HG03439 (cell line): ENCODE results near the gene RPS10.
A peak's percentile ranks its signal among the peaks of the same experiment; 100 is the strongest.
"Not testable (repeated sequence)": the region's sequence is repeated elsewhere in the genome, so short reads cannot be mapped to it uniquely, and the experiment has no call there.

ENCODE experiments used
- ATAC-seq: cut with Tn5 transposase; IDR thresholded peaks from one replicate; pipeline ENCODE4 v1.9.1; 2021; ENCODE audit warnings: mild to moderate bottlenecking, moderate library complexity; ENCODE audit not compliant: unreplicated experiment

RPS10 gene

DNA sequence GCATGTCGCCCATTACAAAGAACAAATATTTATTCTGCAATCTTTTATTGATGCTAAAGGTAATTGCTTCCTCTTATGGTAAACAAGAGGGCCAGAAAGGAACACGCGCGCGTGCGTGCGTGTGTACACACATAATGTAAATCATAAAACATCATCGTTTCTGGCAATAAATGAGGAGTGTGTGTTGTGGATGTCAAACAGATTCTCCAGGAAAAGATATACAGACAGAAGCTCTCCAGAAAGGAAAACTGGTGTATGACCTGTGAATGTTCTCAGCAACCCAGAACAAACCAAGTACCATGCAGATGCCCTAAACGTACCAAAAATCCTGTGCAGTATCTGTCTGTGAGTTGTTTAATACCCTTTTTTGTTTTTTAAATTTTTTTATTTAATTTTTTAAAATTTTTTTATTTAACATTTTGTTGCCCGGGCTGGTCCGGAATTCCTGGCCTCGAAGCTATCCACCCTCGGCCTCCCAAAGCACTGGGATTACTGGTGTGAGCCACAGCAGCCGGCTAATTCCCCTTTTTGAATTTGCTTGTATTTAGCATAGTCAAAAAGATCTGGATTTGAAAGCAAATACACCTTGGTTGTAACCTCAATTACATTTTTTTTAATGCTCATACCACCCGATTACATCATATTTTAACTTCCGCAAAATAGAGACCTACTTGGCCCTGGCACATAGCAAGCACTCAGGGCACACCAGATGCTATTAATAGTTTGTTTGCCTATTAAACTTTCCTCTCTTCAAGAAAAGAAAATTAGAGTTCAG is 32.5 kb downstream of the RPS10 start:
- no peak for ATAC-seq

DNA sequence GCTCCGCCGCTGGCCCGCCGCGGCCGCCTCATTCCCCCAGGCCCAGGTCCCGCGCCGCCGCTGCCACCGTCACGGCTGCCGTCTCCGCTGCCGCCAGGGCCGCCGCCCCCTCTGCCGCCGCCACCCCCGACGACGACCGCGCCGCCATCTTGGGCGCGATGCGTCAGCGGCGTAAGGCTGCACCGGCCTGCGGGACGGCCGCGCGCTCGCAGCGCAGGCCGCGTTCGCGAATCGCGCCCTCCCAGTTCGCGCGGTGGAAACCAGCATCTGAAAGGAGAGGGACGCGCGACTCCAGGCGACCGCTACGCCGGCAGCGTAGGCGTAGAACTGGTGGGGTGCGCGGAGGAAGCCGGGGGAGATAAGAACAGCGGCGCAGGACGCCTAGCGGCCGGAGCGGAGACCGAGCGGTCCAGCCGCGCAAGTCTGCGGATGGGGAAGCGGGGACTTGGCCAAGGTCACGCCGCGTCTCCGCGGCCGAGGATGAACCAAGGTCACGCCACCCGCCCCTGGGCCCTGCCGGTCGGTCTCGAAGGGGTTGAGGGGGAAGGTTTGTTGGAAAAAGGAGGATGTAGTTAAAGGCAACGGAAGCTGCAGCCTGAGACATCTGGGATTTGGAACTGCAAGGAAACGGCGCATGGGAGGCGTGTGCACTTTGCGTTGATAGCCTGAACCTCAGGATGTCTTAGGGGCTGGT is 33.2 kb downstream of the RPS10 start, which contains the start of gene NUDT3:
Gene NUDT3, minus strand, starts transcription at position 173 of the 694 bp plus-strand sequence. CDS start 307 bp downstream, outside the sequence.
- ATAC-seq: peak; percentile 85

DNA sequence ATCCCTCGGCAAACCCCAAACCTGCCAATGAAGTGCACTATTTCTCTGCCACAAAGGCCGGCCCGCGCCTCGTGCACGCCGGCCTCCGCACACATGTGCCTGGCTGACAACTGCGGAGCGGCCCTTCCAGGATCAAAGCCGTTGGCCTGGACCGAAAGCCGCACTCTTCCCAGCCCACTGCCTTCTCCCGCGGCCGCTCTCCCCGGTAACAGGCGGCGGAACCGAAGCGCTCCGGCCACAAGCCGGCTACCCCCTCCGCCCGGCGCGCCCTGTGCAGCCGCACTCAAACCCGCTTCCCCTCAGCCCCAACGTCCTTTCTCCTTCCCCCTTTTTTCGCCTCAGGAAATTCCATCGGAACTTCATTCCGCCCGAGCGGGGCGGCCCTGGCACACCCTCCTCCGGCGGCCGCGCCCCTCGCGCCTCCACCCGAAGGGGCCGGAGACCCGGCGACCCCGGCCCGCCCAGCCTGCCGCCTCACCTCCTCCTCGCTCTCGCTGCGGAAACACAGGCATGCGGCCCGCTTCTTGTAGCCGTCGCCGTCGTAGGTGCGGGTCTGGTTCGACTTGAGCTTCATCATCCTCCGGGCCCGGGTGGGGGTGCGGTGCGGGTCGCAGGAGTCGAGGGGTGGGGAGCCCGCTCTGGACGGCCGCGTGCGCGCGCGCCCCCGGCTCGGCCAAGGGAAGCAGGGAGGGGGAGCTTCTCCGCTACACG is 33.9 kb downstream of the RPS10 start:
- ATAC-seq: peak; percentile 51

DNA sequence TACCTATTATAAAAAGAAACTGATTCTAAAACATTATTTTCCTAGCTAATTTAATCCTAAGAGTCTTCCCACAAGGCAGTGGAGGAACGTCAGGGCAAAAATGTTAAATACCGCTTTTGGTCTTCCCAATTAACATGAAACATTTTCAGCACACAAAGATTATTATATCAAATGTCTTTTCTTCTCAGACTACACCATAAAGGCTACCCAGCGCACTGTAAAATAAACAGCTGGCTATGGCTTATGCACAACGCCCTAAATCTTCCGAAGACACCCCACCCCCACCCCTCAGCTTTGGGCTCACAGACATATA is 34.4 kb downstream of the RPS10 start:
- ATAC-seq: no peak

DNA sequence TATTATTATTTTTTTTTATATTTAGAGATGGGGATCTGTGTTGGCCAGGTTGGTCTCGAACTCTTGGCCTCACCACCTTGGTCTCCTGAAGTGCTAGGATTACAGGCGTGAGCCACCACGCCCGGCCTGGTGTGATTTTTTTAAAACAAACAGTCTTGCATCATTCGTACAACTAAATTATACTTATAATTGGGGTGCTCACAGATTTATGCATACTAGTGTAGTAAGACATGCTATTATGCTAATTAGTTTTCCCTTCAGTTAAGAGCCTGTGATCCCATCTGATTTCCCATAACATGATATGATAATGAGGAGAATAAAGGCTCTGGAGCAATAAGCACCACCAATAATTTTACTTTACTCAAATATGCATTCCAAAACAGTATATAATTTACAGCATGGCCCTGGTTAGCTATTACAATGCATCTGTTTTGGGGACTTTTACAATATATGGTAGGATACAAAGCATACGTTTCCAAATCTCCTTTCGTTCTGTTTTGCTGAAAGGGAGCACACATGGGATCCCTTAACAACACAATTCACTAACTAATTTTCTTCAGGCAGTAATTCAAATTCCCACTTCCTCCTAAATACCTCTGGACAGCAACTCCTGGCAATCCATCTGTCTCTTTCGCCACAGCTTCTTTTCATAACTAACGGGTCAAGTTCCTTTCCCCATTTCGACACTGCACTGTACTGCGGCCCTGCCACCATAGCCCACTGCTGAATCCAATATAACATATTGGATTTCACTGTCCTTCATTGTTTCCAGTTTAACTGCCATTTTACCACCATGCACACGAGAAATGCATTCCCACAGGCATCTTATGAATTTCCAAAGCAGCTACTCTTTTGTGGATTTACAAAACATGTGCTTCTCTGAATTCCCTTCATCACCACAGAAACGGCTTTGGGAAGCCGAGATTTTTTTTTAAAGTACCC is 35.1 kb downstream of the RPS10 start:
- ATAC-seq: no peak

DNA sequence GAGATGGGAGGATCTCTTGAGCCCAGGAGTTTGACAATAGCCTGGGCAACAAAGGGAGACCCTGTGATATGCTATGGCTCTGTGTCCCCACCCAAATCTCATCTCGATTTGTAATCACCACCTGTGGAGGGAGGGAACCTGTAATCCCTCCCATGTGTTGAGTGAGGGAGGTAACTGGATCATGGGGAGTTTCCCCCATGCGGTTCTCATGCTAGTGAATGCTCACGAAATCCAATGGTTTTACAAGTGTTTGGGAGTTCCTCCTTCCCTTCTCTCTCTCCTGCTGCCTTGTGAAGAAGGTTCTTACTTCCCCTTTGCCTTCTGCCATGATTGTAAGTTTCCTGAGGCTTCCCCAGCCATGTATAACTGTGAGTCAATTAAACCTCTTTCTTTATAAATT is 36.8 kb downstream of the RPS10 start:
- no peak for ATAC-seq

DNA sequence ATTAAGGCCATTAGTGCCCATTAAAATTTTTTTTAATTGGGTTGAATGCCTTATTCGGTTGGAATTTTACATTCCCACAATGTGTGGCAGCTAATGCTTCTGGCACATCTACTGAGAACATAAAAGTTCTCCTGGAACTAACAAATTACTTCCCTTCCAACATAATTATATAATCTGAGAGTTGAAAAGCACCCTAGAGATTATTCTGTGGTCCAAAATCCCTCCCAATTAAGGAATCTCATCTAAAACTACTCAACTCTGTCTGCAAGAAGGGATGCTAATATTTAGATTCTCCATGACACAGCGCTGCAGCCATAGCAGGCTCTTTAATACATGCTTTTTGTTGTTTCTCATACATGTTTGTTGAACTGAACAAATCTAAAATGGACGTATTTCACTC is 37.4 kb downstream of the RPS10 start:
- no peak for ATAC-seq

DNA sequence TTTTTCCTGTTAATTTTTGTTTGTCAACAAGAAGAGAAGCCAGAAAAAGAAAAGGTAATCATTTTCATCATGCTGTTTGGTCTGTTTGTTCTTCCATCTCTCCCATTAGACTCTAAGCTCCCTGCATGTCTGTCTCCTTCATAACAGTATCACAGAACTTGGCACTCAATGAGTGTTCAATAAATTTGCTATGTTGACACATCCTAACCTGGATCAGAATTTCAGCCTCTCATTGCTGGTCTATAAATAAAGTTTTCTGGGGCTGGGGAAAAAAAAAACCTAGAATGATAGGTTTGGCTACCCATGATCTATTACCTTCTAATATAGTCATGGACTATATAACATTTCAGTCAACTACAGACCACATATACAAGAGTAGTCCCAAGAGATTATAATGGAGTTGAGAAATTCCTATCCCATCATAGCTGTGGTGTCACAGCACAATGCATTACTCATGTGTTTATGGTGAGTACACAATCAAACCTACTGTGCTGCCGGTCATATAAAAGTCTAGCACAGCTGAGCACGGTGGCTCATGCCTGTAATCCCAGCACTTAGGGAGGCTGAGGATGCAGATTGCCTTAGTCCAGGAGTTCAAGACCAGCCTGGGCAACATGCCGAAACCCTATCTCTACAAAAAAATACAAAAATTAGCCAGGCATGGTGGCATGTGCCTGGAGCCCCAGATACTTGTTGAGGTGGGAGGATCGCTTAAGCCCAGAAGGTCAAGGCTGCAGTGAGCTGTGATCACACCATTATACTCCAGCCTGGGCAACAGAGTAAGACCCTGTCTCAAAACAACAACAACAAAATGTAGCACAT is 39.3 kb downstream of the RPS10 start:
- no peak for ATAC-seq

DNA sequence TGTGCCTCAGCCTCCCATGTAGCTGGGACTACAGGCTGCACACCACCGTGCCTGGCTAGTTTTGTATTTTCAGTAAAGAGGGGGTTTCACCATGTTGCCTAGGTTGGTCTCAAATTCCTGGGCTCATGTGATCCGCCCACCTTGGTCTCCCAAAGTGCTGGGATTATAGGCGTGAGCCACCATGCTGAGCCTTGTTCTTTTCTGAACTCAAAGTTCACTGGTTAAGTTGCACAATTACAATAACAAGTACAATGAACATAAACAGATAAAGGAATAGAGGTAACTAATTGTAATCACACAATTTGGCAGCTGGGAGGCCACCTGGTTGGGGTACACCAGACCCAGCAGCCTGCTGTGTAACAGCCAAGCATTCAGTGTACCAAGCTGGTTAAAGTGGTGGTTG is 40.1 kb downstream of the RPS10 start:
- ATAC-seq: no peak

DNA sequence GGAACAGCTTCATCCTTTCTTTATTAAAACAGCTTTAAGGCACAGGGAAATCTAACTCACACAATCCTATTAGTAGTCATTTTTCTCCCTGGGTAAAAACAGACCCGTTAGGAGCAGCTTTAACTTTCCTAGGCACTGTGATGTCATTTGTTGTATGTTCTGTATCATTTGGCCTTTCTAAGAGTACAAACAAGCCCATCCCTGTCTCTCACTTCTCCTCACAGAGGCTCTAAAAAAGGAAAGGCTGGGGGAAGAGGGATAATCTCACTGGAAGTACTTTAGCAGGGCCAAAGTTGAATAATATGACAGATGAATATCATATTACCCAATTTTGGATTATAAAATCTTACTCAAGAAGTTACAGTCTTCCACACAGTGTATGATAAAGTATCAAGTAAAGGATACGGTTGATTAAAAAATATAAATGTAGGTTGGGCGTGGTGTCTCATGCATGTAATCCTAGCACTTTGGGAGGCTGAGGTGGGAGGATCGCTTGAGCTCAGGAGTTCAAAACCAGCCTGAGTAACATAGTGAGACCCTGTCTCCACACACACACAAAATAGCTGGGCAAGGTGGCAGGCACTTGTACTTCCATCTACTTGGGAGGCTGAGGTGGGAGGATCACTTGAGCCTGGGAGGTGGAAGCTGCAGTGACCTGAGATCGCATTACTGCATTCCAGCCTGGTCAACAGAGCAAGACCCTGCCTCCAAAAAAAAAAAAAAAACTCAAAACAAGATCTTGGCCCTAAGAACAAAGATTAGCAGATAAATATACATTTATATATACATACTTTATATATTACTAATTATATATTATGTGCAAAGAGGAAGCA is 41.3 kb downstream of the RPS10 start:
- no peak for ATAC-seq

DNA sequence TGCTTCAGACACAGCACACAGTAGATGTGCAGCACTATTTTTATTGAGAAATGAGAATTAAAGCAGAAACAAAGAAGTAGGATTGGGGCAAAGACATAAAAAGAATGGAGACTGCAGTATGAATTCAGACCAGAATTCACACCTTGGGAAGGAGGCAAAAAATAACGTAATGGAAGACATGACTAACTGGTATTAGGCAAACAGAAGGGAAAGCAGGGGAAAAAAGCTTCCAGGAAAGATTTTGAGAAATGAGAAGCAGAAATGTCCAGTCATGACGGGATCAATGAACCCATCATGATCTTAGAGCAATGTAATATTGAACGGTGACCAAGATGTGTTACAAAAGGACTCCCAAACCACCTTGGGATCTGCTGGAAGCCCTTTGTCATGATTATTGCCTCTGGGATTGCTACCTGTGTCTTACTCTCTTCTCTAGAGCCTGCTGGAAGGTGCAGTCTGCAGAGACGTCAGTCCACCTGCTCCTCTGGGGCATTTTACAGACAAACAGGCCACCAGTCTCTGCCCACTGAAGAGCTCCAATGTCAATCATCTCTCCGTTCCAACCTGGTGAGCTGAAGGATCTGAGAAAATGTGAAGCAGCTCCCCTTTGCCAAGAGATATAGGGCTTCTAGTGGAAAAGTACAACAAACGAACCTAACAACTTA is 42.1 kb downstream of the RPS10 start:
- ATAC-seq: no peak

DNA sequence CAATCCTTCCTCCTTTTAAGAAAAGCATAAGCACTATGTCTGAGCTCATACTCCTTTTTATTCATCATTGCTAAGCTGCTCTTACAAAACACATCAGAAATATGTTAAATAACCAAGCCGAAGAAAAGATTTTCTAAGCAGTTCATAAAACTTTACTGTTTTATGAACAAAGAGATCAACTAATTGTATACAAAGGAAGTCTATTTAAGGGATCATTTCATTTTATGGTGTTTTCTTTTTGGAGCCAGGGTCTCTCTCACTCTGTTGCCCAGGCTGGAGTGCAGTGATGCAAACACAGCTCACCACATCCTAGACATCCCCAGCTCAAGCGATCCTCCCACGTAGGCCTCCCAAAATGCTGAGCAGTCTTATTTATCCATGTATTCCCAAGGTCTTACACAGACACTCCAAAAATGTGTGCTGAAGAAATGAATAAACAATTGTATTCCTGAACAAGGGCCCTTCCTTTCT is 42.7 kb downstream of the RPS10 start:
- no peak for ATAC-seq

DNA sequence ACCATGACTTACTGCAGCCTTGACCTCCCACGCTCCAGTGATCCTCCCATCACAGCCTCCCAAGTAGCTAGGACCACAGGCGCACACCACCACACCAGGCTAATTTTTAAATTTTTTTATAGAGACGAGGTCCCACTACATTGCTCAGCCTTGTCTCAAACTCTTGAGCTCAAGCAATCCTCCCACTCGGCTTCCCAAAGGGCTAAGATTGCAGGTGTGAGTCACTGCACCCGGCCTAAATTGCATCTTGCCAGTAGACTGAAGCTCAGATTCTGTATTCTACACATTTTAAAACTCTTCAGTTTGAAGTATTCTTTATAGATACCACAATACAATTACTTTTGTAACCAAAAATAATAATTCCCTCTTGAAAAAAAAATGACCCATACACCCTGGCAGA is 44.8 kb downstream of the RPS10 start:
- ATAC-seq: no peak

DNA sequence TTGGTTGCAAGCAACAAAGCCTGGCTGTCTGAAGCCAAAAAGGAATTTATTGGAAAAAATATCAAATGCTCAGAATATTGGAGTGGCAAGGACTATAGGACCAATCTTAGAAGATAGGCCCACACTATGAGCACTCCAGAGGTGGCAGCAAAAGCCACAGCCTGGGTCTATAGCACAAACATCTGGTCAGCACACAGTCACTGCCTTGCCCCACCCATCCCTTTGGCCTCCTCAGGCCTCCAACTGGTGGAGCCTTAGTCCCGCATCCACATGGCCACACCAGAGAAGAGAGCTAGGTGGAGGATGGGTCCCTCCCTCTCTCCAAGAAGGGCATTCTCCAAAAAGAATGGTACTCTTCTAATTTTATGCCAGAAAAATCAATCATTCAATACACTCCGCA is 47.4 kb downstream of the RPS10 start:
- no peak for ATAC-seq

DNA sequence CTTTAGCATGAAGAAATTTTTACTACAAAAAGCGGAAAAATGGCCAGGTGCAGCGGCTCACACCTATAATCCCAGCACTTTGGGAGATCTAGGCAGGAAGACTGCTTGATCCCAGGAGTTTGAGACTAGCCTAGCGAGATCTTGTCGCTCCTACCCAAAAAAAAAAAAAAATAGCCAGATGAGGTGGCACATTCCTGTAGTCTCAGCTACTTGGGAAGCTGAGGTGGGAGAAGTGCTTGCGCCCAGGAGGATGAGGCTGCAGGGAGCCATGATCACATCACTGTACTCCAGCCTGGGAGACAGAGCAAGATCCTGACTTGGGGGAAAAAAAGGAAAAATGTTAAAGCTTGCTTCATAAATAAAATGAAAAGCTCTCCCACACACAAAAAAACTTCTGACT is 47.9 kb downstream of the RPS10 start:
- ATAC-seq: no peak

DNA sequence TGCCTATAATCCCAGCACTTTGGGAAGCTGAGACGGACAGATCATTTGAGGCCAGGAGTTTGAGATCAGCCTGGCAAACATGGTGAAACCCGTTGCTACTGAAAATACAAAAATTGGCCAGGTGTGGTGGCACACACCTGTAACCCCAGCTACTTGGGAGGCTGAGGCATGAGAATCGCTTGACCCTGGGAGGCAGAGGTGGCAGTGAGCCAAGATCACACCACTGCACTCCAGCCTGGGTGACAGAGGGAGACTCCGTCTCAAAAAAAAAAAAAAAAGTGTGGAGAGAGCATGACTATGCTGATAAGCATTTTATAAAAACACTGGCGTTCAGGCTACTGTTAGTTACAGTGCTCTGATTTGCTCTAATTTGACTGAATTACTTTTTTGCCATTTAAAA is 48.3 kb downstream of the RPS10 start:
- ATAC-seq: not testable (repeated sequence)

DNA sequence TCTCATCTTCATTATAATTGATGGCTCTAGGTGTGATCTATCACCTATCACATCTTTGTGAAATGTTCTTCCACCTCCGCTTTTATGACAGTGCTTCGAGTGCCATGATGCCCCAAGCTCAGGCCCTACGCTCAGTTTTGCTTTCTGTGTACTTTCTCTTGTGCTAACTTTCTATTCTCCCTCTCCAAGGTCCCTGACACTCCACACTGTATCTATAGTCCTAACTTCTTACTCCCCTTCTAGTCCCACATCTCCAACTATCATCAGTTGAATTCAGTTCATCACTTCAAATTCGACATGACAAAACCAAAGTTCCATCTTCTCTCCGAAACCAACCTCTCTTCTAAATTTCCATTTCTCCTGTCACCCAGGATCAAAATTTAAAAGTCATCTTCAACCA is 50.0 kb downstream of the RPS10 start:
- ATAC-seq: no peak

DNA sequence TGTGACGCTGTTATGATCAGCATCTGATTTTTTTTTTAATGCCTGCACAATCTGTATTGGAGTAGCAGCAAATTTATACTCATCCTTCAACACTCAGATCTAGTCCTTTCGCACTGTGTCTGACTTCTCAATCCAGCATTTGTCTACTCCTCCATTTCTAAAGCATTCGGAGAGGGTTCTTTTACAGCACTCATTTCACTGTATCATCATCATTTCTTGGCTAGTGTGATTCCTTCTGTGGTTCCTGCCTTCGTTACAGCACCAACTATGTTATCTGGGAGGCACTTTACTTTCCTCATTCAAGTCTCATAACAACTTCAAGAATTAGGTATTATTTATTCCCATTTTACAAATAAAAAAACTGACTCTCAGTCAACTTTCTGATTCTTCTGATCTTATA is 51.4 kb downstream of the RPS10 start:
- no peak for ATAC-seq

DNA sequence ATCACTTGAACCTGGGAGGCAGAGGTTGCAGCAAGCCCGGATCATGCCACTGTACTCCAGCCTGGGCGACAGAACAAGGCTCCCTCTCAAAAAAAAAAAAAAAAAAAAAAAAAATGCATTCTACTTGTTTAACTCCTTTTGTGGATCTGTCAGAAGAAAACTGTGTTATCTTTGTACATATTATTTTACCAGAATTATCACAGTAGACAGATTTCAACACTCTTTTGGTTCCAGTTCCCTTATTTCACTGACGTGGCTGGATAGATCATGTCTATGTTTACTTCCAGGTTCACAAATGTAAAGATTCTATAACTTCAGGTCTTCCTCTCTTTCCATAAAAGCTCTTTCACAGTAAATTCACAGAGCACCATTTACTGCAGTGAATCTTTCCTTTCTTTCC is 51.8 kb downstream of the RPS10 start:
- ATAC-seq: no peak
